CMK (cell line): ENCODE measurements around the gene PCCA.

Source experiments
- DNase-seq: peaks from one replicate; pipeline ENCODE4 v3.0.0-alpha.2; 2010; ENCODE audit warnings: low read depth

The PCCA gene

DNA sequence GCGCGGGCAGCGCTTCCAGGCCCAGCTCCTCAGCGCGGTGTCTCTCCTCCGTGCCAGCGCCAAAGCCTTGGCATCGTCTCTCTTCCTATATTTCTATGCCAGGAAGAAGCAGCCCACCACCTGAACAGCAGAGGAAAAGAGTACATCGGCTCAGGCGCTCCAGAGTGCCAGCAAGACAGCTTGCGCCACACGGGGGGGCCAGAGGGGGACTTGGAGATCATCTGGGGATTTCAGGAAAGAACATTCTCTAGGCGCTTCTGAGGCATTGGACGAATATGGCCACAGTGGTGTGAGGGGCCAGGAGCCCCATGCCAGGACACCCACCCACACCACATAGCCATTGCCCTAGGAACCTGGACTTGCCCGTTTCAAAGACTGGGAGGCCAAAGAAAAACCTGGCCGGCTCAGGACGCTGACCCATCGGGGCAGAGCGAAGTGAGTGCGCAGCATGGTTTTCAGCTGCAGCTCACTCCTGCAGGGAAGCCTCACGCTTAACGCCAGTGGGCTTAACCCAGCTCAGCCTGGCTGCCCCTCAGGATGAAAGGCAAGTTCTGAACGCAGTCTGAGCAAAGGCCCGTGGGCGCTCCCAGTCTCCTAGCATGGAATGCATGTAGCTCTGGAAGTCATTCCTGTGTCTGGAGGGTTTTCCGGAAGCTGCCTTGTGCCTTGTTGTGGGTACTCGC lies 437.6 kb downstream of the PCCA start:
- no peak for DNase-seq

DNA sequence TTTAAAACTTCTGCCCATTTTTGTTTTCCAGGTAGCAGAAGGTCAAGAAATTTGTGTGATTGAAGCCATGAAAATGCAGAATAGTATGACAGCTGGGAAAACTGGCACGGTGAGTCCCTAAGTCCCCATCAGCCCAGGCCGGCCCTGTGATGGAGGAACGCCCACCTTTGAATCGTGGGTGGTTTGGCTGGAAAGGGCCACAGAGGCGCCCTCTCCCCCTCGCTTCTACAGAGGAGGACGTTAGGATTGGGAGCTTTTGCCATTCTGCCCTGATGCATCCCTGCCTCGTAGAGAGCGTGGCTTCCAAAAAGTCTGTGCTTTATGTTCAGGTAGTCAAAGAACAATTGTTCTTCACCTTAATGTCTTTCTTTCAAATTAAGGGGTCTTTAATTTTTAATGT lies 438.8 kb downstream of the PCCA start:
- DNase-seq: no peak

DNA sequence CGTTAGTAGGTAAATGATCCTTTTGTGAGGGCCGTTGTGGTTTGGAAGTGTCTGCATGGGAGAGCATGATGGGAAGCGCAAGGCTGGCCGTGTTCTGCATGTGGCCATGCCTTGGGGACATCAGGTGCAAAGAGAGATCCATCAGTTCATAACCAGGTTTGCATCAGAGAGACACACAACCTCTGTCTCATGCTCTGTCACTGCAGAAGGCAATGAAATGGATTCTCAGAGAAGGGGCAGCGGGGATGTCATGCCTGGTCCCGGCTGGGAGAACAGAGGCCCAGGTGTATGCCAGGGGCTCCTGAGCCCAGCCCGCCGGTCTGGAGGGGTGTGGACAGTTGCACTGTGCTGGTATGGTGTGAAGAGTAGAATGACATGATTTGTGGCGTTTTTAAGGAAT lies 439.5 kb downstream of the PCCA start:
- no peak for DNase-seq

DNA sequence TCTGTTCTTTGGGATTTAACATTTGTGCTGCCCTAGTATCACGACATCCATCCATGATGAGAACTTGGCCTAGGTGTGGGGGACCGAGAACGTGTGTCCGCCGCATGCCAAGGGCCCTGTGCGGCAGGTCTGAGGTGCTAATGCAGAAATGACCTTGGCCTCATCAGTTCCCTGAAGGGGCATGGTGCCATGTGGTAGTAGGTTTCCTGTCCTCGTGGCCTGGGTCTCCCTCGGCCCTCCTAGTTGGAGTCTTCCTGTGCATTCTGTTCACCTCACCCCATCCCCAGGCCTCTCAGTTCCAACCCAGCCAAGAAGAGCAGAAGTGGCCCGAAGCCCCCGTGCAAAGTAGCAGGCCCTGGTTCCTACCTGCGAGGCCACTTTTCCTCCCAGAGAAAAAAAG lies 439.9 kb downstream of the PCCA start:
- DNase-seq: no peak

DNA sequence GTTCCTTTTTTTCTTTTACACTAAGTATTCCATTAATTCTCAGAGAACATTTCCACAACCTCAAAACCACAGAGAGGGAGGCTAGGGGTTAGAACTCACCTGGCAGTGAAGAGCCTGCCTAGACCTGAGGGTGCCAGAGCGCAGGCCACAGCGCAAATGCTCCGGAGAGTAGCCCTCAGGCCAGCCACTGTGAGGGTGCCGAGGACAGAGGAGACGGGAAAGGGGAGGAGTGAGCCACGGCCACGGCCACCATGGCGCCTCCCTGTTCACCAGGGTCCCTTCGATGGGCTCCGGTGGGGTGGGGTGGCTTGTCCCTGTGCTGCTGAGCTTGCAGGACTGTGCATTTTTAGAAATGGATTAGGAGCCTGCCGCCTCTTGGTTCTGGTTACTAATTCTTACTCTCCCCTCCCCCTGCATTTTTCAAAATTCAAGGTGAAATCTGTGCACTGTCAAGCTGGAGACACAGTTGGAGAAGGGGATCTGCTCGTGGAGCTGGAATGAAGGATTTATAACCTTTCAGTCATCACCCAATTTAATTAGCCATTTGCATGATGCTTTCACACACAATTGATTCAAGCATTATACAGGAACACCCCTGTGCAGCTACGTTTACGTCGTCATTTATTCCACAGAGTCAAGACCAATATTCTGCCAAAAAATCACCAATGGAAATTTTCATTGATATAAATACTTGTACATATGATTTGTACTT lies 440.9 kb downstream of the PCCA start:
- no peak for DNase-seq

DNA sequence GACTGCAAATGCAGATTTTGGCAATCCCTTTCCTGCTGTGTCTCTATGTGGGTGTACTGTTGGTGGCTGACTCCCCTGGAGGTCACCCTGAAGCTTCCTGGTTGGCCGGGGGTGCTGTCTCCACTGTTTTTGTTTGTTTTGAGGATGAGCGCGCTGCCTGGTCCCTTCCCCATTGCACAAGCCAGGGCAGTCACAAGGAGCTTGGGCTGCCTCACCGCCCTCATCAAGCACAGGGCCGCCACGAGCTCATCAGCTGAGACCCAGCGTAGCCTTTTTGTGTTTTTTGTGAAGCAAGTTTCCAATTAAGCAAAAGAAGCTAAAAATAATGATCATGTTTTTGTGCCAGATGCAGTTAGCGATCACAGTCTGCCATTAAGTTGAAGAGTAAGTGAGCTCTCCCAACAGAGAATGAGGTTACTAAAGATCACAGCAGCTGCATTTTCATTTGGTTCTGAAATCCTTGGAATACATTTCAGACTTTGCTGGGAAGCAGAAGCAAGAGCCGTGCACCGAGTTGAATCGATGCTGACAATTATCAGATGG lies 441.8 kb downstream of the PCCA start:
- no peak for DNase-seq

DNA sequence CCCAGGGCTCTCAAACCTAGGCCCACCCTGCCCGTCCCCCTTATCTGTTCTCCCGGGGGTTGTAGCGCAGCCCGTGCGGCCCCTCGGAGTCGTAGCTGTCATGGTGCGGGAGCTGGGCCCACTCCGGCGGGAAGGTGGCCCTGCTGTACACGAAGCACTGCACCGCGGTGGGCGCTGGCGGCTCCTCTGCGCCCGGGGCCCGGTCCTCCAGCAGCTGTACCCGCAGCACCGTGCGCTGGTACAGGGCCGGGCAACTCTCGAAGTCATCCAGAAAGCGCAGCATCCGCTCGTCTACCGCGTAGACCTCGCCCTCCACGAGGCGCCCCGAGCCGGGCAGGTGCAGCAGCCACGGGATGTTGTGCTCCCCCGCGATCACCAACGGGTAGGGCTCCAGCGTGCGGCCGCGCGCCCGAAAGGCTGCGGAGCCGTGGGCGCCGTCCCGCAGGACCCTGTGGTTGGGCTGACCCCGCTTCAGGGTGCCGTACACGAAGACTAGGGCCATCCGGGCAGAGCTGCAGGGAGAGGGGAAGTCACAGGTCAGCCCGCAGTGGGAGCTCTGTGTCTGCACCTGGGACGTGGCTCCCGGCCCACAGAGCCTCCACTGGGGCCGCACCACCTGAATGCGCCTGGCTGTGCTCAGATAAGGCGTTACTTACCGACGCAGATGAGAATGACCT lies 443.3 kb downstream of the PCCA start:
- no peak for DNase-seq

DNA sequence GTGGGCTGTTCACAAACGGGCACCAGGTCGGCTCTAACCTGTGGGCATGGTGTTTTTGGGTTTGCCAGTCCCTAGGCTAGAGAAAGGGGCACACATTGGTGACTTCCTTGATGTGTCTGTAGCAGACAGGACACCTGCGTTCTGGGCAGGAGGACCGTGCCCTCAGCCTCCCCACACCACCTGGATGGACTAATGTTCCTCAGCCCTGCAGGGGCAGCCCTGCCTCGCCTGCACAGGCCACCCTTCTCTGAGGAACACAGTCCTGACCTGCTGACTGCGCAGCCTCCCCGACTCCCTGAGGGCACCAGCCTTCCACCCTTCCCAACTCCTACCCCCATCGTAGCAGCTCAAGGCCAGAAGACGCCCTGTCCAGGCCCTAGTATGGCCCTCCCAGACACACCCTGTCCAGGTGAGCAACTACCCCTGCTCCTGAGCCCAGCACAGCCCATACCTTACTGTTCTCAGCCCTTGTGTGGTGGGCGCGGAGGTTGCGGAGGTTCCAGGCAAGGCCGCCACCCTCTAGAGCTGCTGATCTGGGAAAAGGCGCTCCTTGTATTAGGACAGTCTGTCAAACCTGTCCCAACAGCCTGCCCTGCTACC lies 444.0 kb downstream of the PCCA start:
- no peak for DNase-seq

DNA sequence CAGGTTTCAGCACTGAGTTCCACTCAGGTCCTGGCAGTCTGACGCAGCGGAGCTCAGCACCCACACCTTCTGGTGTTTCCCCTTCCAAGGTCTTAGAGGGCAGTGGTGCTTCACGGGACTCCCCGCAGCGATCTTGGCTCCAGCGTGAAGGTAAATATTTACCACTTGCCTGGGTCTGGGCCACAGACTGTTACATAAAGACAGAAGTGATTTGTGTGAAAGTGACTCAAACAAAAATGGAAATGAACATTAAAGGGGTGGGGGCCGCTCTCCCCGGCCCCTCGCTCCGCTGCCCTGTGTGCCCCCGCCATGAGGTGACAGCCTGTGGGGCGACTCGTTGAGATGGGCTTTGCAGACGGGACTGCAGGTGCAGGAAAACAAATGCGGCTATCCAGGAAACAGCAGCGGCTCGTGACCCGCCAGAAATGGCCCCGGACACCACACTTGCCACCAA lies 444.7 kb downstream of the PCCA start:
- no peak for DNase-seq

DNA sequence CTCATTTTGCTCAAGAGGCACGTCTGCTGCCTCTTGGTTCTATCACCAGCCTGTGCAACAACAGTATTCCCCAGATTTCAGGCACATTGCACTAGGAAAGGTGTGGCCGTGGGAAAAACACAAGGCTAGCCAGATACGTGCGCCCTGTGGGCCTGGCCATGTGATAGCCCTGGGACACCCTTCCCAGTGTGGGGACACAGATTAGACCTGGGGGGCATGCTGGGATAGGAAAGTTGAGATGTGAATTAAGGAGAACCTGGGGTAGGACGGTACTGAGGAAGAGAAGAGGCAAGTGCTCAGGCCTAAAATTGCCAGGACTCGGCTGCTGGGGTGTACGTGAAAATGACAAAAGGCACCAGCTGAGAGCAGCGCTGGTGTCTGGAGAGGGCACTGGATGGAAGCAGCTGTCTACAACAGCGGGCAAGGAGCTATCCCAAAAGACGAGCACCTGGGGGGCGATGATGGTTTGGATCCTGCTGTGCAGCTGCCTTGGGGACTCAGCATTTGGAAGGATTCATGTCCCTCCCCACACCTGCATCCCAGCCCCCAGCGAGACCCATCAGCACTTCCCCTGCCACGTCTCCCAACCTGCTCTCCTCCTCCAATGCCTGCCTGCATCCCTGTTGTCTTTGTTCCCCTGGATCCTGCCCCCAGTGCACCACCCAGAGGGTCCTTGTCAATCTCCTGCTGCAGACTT lies 445.4 kb downstream of the PCCA start:
- no peak for DNase-seq

DNA sequence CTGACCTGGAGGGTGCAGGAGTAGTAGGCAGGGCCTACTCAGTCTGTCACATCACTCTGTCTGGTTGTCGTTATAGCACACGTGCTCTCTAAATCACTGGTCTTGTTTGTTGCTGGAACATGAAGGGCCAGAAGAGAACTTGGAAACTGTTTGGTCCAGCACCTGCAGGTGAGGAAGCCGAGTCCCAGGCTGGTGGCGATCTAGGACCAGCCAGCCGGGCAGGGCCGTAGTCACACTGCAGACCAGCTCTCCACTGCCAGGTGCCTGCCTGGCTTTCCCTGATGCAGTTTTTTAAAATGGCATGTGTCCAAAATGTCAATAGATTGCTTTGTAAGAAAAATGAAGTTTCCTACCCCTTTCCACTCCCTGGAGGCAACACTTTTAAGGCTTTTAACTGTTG lies 446.0 kb downstream of the PCCA start:
- DNase-seq: no peak

DNA sequence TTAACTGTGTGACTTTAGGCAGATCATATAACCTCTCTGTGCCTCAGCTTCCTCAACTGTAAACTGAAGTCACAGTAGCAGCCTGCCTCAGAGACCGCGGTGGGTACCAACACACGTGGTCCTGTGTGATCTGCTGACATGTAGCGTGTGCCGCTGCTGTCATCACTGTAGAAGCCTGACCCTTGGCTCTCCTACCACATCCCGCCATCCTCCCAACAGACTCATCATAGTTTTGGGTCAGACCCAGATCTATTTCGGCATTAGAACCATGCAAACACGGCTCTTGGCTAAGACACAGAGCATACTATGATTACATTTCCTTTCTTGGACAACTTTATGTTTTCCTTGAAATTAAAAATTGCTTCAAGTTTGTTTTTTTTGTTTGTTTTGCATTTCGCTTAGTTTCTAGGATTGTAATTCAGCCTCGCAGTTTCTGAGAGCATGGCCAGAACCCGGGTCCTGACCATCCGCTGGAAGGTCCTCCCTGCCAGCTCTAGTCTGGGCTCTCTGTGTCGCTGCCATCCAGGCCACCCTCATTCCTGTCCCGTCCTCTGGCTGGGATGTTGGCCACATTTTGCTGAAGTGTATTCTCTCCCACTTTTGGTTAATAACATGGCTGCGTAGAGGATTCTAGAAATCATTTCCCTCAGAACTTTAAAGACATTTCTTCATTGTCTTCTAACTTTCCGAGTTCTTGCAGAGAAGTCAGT lies 446.7 kb downstream of the PCCA start:
- DNase-seq: no peak

DNA sequence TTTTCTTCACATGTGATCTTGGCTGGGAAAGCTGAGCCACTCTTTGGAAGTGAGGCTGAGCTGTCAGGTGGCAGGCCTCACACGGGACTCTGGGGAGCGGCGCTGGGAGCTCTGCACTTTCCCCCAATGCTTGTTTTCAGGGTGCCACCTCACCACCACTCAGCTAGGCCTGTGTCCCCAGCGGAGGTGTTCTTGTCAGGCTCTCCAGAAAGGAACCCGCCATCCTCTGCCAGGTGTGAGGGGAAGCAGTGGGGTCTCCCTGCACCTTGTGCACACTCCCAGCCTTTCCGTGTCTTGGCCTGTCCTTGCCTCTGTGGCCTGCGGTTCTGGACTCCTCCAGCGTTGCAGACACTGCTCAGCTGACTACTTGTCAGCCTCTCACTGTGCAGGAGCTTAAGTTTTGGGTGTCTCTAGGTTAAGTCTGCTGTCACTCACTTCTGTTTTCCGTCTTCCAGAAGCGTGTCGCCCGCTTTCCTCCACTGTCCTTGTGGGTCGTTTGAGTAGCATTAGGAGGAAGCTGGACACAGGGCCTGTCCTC lies 447.8 kb downstream of the PCCA start:
- DNase-seq: no peak

DNA sequence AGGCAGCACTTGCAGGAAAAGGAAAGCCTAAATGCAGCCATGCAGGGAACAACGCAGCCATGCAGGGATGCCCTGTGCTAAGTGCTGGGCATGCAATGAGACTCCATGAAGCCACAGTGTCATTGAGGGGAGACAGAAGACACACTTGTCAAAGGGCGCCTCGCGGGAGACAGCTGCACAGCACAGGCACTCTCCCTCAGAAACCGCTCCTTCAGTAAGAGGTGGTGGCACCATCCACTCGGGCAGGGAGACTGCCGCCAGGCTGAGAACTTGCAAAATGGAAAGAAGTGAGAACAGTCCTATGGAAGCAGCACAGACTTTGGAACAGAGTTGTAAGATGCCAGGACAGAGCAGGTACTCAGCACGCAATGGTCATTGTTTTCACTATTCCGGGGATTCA lies 448.6 kb downstream of the PCCA start:
- DNase-seq: no peak

DNA sequence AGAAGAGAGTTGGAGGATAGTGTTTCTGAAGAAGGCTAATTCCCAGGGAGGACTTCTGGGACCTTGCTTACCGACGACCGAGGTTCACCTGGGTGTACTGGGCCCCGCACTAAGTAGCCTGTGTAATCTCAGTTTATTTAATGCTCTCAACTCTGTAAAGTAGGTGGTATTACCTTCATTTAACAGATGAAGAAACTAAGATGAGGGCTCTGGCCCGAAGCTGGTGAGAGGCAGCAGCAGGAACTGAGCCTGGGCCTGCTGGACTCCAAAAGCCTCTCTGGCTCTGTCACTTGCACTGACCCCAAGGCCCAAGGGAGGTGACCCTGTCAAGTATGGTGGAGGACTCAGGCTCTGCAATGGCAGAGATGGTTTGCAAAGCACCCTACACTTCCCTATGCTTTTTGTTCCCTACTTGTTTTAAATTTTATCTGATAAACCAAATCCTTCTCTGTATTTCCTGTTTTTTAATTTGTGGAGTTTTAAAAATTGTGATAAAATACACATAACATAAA lies 449.1 kb downstream of the PCCA start:
- no peak for DNase-seq

DNA sequence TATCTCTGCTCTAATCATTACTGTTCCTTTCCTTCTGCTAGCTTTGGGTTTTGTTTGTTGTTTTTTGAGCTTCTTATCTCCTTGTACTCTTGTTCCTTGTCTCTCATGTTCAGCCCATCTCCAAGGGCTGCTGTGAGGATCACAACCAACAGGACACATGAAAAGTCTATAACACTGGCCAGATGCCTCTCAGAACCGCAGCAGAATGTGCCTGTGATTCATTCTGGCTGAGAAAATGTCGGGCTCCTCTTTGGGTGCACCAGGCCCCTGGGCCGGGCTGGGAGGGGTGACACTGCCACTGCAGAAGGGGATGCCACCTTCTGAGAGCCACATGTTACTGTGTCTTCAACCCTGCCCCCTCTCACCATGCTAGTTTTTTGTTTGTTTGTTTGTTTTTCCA lies 451.7 kb downstream of the PCCA start:
- no peak for DNase-seq

DNA sequence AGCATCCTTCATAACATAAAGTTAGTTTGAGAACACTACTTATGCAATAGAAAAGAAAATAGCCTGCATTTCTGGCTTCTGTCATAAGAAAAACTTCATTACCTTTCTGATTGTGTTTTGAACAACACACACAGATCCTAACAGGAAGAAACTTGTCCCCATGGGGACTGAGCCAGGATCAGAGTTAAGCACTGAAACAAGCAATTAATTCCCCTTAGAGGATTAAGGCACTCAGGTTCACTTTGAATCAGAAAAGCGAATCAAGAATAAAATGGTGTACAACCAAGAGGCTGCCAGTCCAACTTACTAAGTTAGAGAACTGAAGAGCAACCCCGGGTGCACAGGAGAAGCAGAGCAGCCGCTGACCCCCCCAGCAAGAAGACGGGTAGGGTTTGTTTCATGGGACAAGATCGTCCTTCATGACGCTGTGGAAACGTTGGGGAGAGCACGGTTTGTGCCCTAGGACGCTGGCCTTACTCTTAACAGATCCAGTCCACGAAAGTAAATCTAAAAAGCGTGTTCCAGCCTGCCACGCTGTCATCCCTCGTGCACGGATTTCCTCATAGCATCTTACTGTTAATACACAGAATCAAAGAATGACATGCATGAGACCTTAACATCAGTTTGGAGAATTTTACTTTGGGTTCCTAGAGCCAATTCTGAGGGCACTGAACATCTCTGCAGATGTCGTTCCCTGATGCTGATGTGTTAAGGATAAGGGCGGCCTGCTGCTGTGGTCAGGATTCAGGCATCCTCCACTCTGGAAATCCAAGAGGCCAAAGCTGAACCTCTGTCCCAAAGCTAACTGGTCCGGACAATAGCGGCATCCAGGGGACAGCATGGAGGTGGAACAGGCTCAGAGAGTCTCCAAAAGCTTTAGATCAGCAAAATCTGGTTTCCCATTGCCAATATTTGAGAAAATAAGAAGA lies 453.3 kb downstream of the PCCA start:
- no peak for DNase-seq

DNA sequence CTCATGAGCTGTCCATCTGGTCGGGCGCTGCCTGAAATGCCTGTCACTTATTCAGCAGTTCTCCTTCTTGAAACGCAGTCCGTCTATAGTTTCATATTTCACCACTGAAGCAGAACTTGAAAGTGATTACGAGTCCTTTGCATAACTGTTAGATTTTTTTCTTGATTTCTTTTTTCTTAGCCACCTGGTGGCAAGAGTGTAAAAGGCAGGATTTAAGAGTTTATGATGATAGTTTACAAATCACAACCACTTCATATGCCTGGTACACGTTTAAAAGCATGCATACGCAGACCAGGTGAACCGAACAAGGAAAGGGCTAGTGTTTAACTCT lies 453.9 kb downstream of the PCCA start:
- no peak for DNase-seq

DNA sequence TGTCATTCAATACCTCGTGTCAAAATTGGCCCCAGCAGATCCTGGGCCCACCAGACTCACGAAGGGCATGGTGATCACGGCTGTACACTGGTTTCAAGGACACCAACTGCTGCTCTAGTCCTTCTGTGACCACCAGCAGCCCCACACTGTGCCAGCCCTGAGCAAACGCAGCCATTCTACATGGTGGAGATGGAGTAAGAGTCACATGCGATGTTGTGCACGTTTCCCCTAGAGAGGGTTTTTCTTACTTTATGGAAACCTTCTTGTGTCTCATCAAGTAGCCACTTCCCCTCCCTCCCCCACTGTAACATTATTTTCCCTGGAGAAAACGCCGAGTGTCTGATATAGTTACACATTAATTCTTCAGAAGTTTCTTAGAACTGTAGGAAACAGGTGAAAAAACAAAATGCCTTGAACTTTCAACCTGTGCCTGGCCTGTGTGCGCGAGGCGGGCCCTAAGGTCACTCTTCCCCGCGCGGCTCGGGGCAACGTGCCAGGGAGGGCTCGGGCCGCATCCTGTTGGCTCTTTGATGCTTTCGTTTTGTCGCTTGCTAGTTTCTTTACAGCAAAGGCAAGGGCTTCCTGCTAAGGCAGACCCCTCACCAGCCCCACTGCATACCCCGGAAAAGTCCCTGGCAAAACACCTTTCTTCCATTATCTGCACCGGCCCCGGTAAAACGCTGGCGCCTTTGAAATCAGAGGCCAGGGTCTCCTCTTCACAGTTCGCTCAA lies 455.1 kb downstream of the PCCA start:
- no peak for DNase-seq
